Measurements from ENCODE around the gene EMP1.

Gene EMP1

DNA sequence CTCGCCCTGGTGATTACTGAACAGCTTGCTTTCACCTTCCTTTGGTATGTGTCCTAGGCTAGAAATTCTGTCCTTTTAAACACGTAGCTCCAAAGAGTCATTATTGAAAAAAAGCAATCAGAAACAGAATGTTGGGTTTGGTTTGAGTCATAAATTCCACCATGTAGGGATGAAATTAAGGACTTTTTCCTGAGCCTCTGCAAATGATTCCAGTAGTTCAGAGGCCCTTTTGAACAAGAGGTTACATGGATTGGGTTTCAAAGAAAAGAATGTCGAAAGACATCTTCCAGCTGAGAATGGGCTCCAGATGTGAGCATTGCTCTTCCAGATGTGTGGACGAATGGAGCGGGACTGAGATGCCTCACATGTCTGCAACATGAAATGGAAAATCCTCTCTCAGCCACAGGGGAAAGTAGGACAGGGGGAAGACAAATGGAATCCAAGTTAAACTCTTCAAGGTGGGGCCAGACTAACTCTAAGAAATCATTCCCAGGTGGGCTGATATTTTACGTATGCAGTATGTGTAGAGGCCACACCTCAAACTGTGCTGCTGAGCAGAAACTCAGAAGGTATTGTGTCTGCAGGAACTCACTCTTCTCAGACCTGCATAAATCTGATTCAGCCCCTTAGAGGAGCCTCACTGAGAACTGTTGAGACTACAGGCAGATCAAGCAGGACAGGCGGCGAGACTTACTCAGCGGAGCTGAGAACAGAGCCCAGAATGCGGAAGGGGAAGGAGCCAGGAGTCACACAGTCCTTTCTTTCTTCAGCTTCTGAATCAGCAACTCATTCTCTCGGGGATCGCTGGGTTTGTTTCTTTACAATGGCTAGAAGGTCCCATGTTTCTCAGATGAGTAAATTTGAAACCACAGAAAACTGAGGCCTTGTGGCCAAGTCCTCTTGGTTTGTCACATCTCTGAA, 23.3 kb upstream of the EMP1 start:
- no peak for DNase-seq (ENCODE audit: low read depth)

DNA sequence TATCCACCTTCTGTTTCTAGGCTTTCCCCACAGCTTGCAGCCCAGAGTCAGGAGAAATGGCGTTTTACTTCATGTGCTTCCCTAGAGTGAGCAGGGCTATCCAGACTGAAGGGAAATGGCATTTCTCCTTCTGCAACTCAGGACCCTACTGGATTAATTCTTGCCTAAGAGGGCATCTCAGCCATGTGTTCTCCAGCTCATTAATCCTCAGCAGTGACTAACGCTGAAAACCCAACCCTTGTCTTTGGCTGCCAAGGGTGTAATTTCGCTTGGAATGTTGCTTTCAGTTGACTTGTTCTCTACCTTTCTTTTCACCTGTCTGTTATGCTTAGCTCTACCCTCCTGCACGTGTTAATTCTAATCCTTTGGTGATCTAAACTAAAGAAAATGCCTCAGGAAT, 21.0 kb upstream of the EMP1 start:
- no peak for DNase-seq (ENCODE audit: low read depth)

DNA sequence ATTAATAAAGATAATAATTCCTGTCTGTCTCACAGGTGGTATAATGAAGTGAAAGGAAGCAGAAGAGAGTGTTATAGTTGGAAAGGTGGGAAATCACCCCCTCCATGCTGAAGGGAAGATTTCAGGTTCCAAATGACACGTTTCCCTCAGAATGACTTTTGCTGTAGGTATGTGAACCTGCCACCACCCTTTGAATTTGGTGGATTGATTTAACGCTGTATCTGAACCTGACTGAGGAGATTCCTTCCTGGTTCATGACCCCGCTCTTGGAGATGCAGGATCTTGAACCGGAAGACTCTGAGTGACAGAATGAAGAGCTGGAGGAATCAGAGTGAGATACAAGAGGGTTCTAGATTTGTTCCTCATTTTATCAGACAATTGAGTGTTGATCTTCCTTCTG, 20.3 kb upstream of the EMP1 start:
- no peak for DNase-seq (ENCODE audit: low read depth)

DNA sequence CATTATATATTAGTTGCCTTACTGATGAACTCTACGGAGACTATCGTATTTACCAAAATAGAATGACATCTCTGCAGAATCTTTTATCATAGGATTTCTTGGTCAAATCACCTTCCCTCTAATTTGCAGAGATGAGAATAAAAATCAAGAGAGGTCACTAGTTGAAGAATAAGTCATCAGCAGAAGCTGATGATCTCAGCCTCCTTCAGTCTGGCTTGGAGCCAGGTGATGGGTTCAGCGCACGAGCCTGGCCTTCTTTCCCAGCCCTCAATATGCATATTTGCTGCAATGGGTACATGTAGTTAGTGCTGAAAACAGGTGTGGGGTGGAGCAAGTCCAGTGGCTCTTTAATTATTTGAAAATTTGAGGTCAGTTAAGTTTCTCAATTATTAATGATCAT, 19.2 kb upstream of the EMP1 start:
- no peak for DNase-seq (ENCODE audit: low read depth)

DNA sequence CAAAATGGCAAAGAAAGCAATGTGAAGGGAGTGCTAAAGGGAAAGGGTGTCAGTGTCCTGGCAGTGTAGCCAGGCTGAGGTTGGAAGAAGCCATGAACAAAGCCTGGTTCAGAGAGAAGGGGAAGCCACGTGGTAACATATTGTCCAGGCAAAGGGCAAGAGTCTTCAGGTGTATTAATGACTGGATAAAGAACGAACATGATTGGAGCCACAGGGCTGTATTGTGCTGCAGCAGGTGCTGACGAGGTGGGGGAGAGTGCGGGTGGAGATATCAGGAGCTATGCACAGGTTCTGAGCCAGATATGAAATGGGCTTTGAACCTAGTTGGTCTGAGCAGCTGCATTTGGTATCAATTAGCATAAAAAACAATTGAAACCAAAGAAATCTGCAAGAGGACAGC, 18.6 kb upstream of the EMP1 start:
- no peak for DNase-seq (ENCODE audit: low read depth)

DNA sequence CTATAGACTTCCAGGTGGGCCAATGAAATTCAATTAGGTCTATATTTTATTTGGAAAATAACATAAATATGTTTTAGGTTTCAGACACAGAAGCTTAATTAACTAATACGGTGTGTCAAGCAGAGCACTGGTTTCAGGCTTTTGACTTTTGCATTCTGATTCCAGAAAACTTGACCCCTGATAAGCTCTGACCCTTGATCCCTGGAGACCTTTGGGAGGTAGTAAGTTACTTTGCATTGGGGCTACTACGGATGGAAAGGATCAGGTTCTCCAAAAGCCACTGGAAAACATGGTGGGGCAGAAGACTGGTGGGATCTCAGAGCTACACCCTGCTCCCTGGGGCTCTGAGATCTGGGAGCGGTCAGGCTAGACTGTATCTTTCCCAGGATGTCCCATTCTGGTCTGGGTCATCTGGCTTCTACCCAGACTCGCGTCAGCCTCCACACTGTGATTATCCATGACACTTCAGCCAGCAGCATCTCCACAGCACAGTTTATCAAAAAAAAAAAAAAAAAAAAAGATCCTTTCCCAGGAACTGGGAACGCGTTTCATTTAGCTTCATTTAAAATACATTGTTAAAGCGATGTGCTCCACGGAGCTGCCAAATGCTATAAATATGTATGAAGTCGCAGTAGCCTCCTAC, 17.8 kb upstream of the EMP1 start:
- no peak for DNase-seq (ENCODE audit: low read depth)

DNA sequence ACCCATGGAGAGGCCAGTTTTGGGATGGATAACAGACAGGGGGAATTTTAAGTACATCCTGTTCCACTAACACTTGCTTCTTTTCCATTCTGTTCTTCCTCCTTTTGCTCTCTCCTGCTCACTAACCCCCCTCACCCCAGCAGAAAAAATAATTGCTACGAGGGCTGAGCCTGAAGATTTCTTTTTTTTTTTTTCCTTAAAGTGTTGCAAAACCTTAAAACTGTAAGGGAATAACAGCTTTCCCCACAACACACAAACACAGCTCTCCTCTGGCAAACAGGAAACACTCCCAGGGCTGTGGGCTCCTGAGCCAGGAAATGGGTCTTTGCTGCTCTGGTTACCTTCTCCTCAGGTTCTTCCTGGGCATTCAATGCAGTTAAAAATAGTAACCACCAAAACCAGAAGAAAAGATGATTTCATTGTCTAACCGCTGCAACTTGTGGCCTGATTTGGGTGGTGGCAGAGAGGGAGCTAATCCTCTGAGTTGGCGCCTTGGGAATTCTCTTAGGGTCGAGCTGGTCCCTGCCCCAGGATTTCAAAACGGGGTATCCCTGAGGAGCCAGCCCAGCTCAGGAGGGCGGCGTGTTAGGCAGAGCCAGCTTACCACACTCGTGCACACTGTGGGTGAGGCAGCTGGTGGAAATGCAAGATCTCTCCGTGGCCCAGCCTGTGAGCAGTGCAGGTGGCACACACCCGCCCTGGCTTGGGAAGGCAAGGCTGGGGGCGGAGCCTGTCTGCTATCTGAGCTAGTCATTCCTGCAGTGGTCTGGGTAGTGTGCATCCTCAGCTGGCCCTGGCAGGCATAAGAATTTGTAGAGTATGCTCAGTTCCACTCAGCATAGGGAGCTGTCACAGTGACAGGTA, 17.1 kb upstream of the EMP1 start:
- peak; percentile 34 for DNase-seq (ENCODE audit: low read depth)

DNA sequence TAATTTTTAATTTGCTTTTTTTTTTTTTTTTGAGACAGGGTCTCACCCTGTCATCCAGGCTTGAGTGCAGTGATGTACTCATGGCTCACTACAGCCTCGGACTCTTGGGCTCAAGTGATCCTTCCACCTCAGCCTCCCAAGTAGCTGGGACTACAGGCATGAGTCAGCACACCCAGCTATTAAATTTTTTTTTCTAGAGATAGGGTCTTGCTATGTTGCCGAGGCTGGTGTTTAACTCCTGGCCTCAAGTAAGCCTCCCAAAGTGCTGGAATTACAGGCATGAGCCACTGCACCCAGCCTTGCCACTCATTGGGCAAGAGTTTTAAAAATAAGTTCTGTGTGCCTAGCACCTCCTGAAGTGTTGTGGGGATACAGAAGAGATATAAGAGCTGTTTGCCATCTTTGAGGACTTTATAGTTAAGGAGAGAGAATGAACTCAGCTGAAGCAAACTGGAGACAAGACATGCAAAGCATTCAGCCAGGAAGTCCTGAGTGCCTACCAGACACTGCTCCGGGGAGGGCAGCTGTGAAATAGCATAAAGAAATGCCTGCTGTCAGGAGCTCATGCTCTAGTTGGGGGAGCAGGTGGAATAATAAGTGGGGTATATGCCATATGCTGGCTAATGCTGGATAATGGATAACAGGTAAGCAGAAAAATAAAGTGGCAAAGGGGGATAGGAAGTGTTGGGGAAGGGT, 15.0 kb upstream of the EMP1 start:
- DNase-seq (ENCODE audit: low read depth) = no peak

DNA sequence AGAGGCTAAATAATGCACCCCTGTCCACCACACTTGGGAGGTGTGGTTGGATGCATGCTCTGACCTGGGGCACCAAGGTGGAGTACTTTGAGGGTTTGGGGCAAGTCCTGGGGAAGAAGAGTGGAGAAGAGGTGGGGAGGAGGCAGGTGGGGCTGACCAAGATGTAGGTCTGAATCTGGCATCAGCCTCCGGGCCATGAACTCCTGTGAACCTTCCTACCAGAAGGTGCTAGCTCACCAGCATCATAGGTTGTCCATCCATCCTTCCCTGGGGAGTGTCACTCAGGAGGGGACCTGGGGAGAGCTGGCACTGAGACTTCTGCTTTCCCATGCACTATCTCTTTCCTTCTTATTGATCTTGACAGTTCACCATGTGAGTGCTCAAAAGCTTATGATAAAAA, 13.6 kb upstream of the EMP1 start:
- no peak for DNase-seq (ENCODE audit: low read depth)

DNA sequence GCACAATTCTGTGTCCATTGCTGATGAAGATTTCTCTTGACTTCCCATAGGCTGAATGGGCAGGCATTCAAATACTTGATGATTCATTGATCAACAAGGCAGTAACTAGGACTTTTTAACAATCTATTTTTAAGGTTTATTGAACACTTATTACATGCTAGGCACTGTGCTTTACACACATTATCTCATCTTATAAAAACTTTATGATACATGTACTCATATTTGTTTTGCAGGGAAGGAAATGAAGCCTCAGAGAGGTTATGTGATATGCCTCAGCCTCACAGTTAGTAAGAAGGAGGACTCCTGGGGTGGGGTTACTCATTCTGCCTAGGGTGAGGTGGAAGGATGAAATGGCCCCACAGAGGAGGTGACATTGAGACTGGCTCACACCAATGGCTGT, 12.9 kb upstream of the EMP1 start:
- DNase-seq (ENCODE audit: low read depth) = no peak

DNA sequence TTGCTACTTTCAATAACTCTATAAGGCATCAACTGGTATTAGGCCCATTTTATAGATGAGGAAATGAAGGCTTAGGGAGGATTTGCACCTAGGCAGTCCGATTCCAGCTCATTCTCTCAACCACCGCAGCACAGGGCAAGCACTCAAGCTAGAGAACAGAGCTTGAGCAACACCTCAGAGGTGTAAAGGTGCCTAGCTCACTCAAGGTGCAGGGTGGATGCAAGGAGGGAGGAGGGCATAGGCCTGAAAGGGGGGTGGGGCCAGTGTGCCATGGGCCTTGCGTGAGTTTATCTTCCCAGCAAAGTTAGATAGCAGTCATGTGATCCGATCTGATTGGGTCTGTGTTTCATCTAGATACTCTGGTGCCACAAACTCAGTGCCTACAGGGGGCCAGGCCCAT, 10.2 kb upstream of the EMP1 start:
- no peak for DNase-seq (ENCODE audit: low read depth)

DNA sequence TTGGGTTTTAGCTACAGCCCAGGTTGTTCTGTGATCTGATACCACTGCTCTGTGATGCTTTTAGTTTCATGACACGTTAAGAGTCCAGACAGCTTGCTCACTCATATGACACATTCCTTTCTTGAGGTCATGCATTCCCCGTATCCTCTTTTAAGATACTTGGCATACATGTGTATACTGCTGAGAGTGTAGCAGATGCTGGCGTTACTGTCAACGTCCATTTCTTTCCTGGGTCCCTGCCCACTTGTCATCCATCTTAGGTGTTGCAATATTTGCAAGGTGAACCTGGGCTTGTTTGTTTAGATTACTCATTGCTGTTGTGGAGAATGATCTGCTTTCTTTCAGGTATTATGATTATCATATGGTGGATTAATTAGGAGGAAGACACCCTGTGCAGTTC, 9.1 kb upstream of the EMP1 start:
- no peak for DNase-seq (ENCODE audit: low read depth)

DNA sequence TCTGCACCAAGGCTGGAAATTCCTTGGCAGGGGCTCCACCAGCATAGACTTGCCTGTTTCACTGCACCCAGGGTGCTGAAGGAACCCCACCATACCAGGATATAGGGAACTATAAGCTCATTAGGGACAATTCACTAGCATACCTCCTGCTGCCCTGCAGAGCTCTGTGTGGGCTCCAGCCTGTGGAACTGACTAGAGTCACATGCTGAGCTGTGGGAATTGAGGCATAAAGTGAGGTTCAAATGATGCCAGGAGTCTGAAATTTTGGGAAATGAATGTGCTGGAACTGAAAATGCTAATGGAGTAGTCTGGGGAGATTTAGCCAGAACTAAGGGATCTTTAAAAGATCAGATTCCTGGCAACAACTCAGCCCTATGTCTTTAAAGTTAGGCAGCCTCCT, 7.3 kb upstream of the EMP1 start:
- no peak for DNase-seq (ENCODE audit: low read depth)

DNA sequence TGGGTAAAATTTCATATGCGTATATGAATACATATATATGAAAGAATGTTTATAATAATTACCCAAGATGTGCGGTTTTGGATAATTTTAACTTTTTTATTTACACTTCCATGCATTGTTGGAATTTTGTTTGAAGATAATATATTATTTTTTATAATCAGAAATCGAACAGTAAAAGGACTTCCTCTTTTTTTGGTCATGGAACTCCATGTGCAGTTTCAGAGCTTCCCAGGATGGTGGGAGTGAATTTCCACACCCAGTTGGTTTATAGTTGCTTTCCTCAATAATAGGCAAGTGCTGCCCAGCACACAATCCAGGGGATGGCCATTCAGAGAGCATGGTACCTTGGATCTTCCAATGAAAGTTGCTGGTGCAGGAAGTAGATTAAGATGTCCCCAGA, 6.3 kb upstream of the EMP1 start:
- DNase-seq (ENCODE audit: low read depth) = no peak

DNA sequence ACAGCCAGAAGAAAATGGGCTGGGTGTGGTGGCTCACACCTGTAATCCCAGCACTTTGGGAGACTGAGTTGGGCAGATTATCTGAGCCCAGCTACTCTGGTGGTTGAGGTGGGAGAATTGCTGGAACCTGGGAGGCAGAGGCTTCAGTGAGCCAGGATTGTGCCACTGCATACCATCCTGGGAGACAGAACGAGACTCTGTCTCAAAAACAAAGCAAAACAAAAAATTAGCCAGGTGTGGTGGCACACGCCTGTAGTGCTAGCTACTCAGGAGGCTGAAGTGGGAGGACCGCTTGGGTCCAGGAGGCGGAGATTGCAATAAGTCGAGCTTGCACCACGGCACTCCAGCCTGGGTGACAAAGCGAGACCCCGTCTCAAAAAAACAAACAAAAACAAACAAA, 3.8 kb upstream of the EMP1 start:
- DNase-seq (ENCODE audit: low read depth) = no peak

DNA sequence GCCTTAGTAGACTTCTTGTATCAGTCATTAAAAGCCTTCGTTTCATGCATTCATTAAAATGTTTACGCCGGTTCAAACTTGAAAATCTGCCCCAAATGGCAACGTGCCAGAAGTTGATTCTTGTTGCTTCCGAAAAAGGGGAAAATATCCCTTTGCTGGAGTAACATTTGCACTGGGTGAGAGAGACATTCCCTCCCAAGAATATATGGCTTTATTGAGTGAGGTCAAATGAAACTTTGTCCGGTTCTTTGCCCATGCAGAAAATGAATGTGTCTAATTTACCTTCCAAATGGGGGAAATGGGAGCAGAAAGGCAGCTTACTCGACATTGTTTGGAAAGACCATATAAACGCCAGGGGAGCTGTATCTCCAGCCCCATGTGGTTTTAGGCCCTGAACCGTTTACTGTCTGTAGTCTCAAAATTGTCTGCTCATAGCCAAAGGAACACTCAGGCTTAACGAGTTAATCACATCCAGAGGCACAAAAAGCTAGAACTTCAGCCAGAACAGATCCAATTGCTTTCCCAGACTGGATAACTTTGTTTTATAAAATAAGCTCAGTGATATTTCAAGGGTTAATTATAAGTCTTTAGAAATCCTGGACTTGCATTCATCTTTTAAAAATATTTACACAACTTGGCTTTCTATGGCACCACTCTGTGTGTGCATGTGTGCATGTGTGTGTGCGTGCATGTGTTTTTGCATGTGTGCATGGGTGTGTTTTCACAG, 2.9 kb upstream of the EMP1 start:
- DNase-seq (ENCODE audit: low read depth) = no peak

DNA sequence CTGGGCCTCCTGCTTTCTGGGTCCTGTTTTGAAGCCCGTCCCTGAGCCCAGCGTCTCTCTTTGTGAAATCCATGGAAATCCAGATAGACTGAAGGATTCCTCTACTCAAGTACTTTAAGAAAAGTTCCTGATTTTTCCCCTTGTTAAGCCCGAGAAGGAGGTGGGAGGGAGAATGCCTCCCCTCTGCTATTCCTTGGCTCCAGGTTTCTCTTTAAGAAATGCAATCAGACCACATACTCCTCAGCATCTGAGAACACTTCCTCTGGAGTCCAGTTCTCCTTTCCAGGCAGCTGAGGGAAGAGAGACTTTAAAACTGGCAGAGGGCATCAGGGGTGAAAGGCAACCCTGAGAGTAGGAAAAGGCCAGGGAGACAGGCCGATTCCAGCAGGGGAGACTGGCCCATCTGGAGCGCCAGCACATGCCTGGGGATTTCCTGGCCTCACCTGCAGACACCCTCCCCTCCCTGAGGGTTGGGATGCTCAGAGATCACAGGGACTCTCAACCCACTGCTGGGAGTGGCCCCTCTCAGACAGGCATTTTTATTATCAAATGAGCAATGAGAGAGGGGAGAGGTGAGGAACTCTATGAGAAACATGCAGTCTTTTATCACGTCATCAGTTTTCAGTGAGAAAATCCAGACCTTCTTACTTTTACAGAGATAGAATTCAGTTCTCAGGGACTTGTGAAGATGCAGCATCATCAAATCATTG, 2.0 kb upstream of the EMP1 start:
- DNase-seq (ENCODE audit: low read depth) = no peak

DNA sequence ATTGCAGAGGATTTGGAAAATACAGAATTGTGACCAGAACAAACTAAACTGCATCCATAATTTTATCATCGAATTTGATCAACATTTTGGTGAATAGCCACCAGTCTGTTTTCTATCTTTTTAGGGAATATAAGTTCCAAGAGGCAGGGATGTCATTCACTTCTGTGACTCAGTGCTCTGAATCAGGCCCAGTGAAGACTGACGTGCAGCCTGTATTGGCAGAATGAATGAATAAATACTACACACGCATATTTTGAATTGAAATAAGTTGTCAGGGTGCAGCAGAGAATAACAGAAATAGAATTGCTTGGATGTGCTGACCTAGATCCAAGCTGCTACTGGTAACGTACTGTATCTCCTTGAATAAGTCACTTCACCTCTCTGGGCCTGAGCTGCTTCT, 1.3 kb upstream of the EMP1 start:
- no peak for DNase-seq (ENCODE audit: low read depth)

DNA sequence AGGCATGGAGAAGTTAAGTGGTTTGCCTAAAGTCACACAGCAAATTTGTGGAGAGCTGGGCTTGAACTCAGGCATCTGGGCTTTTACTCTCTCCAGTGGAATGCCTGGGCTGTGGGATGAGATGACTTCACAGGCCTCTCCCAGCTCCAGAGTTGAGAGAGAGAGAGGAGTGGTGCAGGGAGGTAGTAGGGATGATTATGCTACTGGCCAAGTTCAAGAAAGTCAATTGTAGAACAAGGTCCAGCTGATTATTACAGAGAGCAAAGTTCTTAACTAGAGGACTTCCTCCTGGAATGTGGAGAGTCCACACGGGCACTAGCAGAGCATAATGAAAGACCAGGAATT, 769 bp upstream of the EMP1 start:
- DNase-seq (ENCODE audit: low read depth) = no peak

DNA sequence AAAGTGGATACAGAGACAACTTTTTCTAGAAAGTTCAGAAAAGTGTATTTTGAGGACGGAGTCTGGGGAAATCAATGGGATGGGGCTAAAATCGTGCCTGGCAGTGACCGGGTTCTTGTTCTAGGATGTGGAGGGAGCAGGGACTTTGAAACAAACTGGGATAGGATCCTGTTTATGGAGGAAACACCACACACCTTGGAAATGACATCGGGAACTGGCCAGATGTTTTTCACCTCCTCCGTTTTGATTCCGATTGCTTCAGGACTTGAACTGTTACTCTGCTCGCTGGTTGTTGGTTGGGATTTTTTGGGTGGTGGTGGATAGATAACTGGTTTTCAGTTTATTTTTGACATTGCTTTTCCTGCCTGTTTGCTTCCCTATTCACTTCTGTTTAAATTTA, 506 bp downstream of the EMP1 start:
- no peak for DNase-seq (ENCODE audit: low read depth)

DNA sequence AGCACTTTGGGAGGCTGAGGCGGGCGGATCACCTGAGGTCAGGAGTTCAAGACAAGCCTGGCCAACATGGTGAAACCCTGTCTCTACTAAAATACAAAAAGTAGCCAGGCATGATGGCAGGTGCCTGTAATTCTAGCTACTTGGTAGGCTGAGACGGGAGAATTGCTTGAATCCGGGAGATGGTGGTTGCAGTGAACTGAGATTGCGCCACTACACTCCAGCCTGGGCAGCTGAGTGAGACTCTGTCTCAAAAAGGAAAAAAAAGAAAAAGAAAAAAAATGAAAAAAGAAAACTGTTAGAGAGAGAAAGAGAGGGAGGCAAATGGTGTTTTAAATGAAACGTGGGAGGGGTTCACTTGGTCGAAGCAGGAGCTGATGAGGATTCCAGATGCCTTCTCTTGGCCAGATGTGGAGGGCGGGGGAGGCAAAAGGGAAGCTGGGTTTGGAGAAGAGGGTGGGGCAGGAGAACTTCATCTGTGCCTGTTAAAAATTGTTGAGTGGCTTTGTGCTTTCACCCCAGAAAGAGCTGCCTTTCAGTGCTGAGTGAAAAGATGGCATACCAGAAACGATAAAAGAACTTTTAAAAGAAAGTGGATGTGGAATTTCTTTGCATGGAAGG, 1.1 kb downstream of the EMP1 start:
- DNase-seq (ENCODE audit: low read depth) = no peak

All from stimulated activated CD8-positive, alpha-beta memory T cell treated with anti-CD3 and anti-CD28 coated beads, Interleukin-15, amount 100 ng/mL, for 1 hour (primary cell).